Activated CD8-positive, alpha-beta memory T cell treated with anti-CD3 and anti-CD28 coated beads for 36 hours (primary cell): Measurements from ENCODE around the gene NVL. TPM values are rescaled to one million over a fixed set of nuclear protein-coding genes. Genes with fewer than 3 reads are reported as not detected.

Experiments used
- CTCF ChIA-PET: fragments of 350-600 bp; sonication (Branson Sonifier 250); formaldehyde crosslinking; loops from one replicate; lab custom pipeline; 2021; ENCODE audit warnings: antibody characterized with exemption; lab: Charles Lee
- POLR2A ChIA-PET: fragments of 350-600 bp; sonication (Branson Sonifier 250); formaldehyde crosslinking; loops from one replicate; lab custom pipeline; 2021; ENCODE audit warnings: antibody characterized with exemption; lab: Charles Lee
- total RNA-seq, 2 experiments: library from RNA; stranded (reverse); gene quantifications; one replicate each; pipeline ENCODE4 v1.2.3, GENCODE V29; 2021

Gene NVL
- total RNA-seq, 2 experiments from 2014 or later, result 47.4 to 48.3 TPM

- CTCF ChIA-PET, result no interaction called here
- POLR2A ChIA-PET, result no interaction called here
These were observed 70.0 kb downstream of the NVL start for GRCh38 chr1:224259986-224260385.

DNA sequence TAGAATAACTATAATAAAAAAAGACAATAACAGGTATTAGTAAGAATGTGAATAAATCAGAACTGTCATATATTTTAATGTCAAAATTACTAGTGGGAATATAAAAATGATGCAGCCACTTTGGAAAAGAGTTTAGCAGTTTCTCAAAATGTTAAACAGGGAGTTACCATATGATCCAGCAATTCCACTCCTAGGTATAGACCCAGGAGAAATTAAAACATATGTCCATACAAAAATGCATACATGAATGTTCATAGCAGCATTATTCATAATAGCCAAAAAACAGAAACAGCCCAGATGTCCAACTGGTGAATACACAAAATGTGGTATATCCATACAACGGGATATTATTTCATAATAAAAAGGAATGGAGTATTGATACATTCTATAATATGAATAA is 71.6 kb downstream of the NVL start:
- CTCF ChIA-PET, result no interaction called here
- POLR2A ChIA-PET, result no interaction called here

GRCh38 chr1:224256640-224257039 is 73.3 kb downstream of the NVL start:
- POLR2A ChIA-PET, result no interaction called here
- CTCF ChIA-PET, result no interaction called here

DNA sequence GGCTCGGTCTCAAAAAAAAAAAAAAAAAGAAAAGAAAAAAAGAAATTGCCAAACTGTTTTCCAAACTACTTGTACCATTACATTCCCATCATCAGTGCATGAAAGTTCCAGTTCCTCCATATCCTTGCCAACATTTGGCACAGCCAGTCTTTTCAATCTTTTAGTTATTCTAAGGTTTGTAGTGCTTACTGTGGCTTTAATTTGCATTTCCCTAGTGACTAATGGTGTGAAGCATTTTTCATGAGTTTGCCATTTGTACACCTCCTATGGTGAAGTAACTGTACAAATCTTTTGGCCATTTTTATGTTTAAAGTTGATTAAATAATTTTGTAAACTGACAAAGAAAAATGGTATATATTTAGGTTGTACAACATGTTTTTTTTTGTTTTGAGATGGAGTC is 76.3 kb downstream of the NVL start:
- ChIA-PET CTCF (interaction anchor here (0.6 kb wide), 1 partner anchor 87 kb away, joined by 3 read pairs; no protein-coding TSS in a partner anchor), POLR2A (no interaction called here)

- ChIA-PET CTCF (no interaction called here), POLR2A (no interaction called here)
These were observed 77.5 kb downstream of the NVL start for GRCh38 chr1:224252479-224252878.

- ChIA-PET POLR2A (no interaction called here), CTCF (no interaction called here)
These were observed 78.2 kb downstream of the NVL start for GRCh38 chr1:224251741-224252146.

GRCh38 chr1:224245188-224245587 is 84.8 kb downstream of the NVL start:
- ChIA-PET CTCF (no interaction called here), POLR2A (no interaction called here)

DNA sequence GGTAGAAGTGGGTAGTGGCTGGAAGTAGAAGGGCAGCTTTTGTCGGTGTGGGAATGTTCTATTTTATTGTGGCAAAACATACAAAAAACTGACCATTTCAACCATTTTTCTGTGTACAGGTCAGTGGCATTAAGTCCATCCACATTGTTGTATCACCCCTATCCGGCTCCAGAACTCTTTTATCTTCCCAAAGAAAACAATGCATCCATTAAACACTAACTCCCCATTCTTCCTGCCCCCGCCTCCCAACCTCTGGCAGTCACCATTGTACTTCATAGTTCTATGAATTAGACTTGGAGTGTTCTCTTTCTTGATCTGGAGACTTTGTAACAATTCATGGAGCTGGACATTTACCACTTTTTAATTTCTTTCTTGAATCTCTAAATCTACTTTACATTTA is 91.2 kb downstream of the NVL start:
- POLR2A ChIA-PET, result no interaction called here
- CTCF ChIA-PET, result no interaction called here

DNA sequence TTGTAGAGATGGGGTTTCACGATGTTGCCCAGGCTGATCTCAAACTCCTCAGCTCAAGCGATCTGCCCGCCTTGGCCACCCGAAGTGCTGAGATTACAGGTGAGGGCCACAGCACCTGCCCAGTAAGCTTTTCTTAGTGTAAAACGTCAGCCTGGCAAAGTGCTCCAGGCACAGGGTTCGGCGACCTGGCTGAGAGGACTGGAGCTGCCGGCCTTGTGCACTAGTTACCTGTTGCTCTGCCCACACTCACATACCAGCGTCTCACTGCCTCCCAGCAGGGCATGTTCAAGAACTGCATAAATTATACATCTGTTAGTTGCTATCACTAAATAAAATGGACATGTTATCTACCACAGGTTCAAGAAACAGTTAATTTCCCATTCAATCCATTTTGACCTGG is 91.8 kb downstream of the NVL start:
- CTCF ChIA-PET, result no interaction called here

DNA sequence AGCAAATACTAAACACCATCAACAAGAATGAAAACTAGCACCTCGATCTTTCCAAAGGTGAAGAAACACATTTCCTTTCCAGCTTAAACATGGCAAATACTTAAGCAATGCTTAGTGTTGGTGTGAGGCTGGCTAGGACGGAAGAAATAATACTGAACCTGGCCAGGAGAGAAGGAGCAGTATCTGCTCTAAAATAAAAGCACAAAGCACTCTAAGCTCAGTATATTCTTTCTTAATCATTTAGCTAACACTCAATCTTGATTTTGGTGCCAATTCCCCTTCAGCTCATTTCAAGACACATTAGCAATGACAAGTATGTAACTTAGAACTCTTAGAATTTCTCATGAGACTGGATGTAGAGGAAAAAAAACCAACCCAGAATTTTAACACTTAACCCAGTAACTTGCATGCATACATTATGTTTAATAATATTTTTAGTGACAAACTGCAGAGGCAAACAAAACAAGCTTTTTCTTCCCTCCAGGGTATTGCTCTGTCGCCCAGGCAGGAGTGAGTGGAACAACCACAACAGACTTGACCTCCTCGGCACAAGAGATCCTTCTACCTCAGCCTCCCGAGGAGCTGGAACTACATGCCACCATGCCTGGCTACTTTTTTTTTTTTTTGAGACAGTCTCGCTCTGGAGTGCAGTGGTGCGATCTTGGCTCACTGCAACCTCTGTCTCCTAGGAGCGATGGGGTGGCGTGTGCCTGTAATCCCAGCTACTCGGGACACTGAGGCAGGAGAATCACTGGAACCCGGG is 92.7 kb downstream of the NVL start:
- ChIA-PET POLR2A (interaction anchor here (0.6 kb wide), 1 partner anchor 54 kb away, joined by 4 read pairs; no protein-coding TSS in a partner anchor), CTCF (no interaction called here)

More for the DNA sequence above, 91.8 kb downstream of the NVL start:
- POLR2A ChIA-PET, result no interaction called here

- ChIA-PET POLR2A (no interaction called here), CTCF (no interaction called here)
These were observed 94.0 kb downstream of the NVL start for GRCh38 chr1:224235813-224236493.

- ChIA-PET CTCF (no interaction called here), POLR2A (no interaction called here)
These were observed 96.0 kb downstream of the NVL start for GRCh38 chr1:224234017-224234416.

GRCh38 chr1:224226849-224227502 is 103.0 kb downstream of the NVL start:
- ChIA-PET POLR2A (no interaction called here), CTCF (interaction anchor here (0.6 kb wide), 1 partner anchor 40 kb away, joined by 3 read pairs; no protein-coding TSS in a partner anchor)

DNA sequence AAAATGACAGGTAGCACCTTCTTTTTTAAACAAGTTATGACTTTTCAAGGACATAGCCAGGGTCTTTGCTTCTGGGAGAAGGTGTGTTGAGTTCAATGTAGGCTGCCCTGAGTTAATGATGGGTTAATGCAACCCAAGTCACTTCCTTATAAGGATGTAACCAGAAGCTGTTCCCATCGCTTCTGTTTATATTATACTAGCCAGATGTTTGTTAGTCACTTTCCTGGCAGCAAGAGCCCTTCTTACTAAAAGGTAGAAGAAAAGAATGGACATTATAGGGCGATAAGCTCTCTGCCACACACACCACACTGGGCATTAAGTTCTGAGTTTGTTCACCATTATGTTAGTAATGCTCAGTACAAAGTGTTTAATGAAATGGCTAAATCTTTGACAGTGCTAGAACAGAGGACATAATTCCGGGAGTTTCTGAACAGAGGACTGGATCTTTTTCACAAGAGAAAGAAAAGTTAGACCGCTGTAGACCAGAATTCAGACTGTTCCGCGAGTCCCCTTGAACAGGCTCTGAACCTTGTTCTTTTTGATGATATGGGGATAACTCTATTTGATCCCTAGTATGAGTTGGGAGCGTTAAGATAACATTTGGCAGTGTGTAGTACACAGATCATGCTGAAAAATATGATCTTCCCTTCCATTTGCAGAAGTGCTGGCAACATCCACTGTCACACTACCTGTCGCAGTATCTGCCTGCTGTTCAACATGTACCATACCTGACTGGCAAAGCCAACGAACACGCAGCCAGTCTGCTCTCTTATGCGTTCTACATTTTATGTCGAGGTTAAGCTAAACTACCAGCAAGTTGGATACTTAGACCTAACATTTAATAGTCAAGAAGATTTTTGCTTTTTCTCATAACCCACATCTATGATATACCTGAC is 105.9 kb downstream of the NVL start:
- CTCF ChIA-PET, result interaction anchor here (0.6 kb wide), 1 partner anchor 22 kb away, joined by 4 read pairs; no protein-coding TSS in a partner anchor
- POLR2A ChIA-PET, result interaction anchor here (1.5 kb wide), 1 partner anchor 41 kb away, joined by 3 read pairs; the partner anchor contains the start of gene DEGS1

- ChIA-PET CTCF (no interaction called here), POLR2A (no interaction called here)
These were observed 110.3 kb downstream of the NVL start for GRCh38 chr1:224219612-224220059.

DNA sequence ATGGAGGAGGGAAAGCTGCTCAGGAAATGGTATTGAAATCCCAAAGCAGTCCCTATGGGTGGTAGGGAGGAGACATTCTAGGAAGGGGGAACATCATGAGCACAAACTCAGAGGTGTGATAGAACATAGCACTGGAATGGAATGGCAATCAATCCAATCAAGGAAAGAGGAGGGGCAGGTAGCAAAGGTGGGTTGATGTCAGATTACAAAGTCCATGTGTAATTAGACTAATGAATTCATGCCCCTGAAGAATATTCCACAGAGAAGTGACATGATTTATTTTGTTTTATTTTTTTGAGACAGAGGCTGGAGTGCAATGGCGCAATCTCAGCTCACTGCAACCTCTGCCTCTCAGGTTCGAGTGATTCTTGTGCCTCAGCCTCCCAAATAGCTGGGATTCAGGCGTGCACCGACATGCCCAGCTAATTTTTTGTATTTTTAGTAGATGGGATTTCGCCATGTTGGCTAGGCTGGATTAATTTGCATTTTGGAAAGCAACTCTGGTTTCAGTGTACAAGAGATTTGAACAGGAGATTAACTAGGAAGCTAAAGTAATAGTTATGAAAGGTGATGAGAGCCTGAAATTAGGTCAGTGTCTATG is 110.9 kb downstream of the NVL start:
- POLR2A ChIA-PET, result no interaction called here

DNA sequence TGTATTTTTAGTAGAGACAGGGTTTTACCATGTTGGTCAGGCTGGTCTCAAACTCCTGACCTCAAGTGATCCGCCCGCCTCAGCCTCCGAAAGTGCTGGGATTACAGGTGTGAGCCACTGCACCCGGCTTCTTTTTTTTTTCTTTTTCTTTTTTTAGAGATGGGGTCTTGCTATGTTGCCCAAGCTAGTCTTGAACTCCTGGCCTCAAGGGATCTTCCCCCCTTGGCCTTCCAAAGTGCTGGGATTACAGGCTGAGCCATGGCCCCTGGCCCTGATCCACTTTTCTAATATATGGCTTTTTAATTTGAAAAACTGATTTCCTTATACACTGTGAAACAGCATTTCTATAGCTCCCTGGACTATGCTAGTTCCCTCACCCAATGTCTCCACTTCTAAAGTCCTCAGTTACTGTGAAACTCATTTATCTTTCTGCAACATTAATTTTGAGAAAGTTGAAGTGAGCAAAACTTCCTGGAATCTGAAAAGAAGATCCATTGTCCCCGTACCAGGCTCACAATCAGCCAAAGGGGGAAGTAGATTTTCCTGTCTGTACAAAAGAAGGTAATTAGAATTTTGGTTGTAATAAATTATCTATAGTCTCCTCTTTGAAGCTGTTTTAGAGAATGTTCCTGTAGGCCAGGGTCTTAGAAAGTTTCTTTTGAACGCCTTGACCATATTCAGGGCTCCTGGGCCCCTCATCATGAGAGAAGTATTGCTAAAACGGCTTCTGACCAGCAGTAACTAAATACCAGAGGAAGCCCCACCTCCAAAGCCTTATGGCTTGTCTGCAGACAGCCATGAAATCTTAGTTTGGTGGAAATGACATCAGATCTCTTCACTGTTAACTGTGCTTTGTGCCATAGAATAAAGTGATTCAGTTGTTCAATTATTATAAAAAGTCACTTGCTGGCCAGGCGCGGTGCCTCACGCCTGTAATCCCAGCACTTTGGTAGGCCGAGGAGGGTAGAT is 112.0 kb downstream of the NVL start:
- ChIA-PET POLR2A (no interaction called here), CTCF (interaction anchor here (0.6 kb wide), 1 partner anchor 60 kb away, joined by 3 read pairs; no protein-coding TSS in a partner anchor)

More for the DNA sequence above, 110.9 kb downstream of the NVL start:
- CTCF ChIA-PET, result no interaction called here

DNA sequence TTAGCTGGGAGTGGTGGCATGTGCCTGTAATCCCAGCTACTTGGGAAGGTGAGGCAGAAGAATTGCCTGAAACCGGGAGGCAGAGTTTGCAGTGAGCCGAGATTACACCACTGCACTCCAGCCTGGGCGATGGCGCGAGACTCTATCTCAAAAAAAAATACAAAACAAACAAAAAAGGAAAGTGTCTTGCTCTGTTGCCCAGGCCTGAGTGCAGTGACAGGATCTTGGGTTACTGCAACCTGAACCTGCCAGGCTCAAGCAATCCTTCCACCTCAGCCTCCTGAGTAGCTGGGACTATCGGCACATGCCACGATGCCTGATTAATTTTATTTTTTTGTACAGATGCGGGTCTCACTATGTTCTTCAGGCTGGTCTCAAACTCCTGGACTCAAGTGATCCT is 113.6 kb downstream of the NVL start:
- POLR2A ChIA-PET, result no interaction called here
- CTCF ChIA-PET, result no interaction called here
